Stimulated activated CD8-positive, alpha-beta memory T cell treated with anti-CD3 and anti-CD28 coated beads, Interleukin-15, amount 100 ng/mL, for 4 hours (primary cell): ENCODE measurements around the gene TAF5L.

Experiments
- DNase-seq, 2 donors: peaks; one replicate each; pipeline ENCODE4 v3.0.0-alpha.2; 2020; ENCODE audit warnings: low read depth in 2 of 2

TAF5L gene

DNA sequence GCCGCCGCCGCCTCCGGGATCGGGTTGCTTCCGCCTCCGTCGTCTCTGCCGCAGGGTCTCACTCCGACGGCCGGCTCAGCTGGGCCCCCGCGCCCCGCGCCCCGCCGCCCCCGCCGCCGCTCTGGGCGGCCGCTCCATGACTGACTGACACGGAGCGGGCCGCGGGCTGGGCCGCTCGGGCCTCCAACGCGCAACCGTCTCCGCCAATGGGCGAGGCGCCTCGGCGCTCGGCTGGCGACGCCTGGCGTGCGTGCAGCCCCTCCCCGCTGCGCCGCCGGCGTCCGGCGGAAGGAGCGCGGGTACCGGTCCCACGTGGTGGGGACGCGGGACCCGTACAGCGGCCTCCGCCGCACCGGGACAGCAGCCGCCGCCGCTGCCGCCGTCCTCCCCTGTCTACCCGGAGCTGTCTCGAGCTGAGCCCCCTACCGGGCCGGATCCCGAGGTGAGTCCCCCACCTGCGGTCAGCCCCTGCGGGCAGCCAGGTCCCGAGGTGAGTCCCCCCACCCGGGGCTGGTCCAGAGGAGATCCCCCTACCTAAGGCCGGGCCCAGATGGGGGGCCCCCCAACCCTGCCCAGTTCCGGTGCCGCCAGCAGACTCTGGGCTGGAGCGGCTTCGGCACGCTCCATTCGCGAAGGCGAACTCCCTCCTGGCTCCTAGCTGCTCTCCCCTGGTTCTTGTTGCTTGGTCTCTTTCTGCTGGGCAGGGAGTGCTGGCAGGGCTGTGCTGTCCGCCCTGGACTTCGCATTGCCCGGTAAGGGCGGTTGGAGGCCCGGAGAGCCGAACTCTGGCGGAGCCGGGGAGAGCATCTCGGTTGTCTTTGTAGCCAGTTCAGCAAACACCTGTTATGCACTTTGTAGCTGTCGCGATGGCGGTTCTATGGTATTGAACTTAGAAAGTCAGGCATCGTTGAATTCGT, at the start of gene TAF5L, which contains the start of gene URB2:
Gene TAF5L, minus strand, starts transcription at position 208 of the 917 bp plus-strand sequence. CDS start 11,640 bp downstream, outside the sequence.
Gene URB2, plus strand, starts transcription at position 333 of the 917 bp plus-strand sequence. CDS start 1,387 bp downstream, outside the sequence.
- peak; percentile 68 to 78 for DNase-seq

DNA sequence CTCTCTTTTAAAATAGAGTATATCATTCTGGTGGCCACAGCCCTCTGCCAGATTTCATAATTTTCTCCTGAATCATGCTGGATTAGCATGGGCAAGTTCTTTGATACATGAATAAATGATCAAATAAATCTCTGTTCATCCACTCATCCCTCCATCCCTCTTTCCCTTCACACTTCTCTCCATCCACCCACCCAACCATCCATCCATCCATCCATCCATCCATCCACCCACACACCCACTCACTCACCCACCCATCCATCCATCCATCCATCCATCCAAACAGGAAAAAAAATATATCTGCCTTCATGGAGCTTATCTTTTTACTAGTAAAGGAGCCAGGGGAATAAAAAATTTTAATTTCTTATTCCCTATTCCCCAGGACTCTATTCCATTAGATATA, 49.5 kb upstream of the TAF5L start:
- no peak for DNase-seq

DNA sequence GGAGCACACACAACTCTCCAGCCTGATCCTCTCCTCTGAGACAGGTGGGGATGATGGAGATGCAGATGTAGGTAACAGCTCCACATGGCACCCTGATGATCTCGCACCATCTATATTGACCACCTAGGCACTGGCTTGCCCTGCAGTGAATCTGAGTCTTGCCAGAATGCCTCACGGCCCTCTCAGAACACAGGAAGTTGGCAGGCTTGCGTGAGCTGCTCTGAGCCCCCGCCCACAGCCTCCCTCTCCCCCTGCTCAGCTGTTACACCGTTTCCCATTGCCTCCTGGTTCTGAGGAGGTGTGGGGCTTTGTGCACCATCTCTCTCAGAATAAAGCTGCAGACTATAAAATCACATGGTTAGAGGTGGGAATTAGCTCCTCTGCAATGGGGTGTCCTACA, 48.1 kb upstream of the TAF5L start:
- DNase-seq: no peak

GRCh38 chr1:229672246-229672645, 46.3 kb upstream of the TAF5L start:
- DNase-seq: no peak

DNA sequence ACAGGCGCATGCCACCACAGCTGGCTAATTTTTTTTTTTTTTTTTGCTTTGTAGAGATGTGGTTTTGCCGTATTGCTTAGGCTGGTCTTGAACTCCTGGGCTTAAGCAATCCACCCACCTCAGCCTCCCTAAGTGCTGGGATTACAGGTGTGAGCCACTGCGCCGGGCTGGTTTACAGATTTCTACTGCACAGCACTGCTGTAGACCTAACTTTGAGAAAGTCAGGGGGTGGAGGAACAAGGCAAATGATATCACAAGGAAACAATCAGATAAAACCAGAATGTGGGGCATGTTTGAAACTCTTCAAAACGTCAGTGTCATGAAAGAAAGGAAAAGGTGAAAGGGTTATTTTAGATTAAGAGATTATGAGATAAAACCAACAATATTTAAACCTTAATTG, 45.4 kb upstream of the TAF5L start:
- DNase-seq: no peak

GRCh38 chr1:229669333-229669732, 43.4 kb upstream of the TAF5L start:
- DNase-seq: no peak

GRCh38 chr1:229666585-229666984, 40.7 kb upstream of the TAF5L start:
- DNase-seq: no peak

DNA sequence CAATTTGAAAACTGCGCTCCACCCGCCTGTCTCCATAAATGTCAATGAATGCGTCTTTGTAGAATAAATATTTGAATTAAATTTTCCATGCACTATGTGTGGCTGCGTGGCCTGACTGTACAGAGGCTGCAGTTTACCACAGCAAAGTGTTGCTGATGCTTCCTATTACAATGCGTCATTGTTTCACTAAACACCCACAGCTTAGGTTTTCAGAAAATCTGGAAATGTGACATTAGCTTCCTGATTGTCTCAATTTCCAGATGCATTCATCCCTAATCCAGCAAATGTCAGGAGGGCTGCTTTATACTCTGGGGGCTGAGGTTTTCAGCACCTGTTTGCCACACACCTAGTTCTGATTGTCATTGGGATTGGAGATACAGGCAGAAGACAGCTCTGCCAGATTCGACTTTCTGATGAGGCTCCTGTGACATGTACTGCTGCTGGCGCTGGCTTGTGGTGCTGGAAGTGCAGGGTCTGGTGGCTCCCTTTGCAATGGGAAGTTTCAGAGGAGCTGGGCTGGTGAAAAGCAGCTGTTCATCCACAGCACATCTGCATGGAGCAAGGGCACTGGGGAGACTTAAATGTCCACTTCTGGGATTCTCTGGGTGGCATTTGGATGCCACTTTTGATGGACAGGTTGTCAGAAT, 40.1 kb upstream of the TAF5L start:
- no peak for DNase-seq

- peak; percentile 60 to 73 for DNase-seq
Observed at GRCh38 chr1:229664133-229664689, 38.3 kb upstream of the TAF5L start.

GRCh38 chr1:229661897-229662296, 36.0 kb upstream of the TAF5L start:
- no peak for DNase-seq

GRCh38 chr1:229661022-229661877, 35.3 kb upstream of the TAF5L start:
- DNase-seq: peak; percentile 20 to 26

- DNase-seq: no peak
Observed at GRCh38 chr1:229657993-229658755, 32.3 kb upstream of the TAF5L start.

- DNase-seq: no peak
Observed at GRCh38 chr1:229655781-229656180, 29.9 kb upstream of the TAF5L start.

DNA sequence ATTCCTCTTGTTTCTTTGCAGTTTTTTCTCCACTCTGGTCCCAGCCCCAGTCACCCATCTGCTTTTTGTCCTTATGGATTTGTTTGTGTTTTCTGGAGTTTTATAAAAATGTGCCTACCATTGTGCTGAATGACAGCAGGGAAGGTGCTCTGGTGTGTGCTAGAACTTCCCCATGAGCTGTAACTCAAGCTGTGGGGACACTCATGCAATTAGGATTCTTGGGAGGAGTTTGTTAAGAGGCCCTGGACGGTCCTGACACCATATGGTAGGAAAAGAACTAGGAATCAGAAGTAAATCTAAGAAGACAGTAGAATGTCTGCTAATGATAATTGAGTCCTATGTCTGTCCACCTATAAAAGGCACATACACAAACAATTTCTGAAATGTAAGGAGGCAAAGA, 27.5 kb upstream of the TAF5L start:
- no peak for DNase-seq

- DNase-seq: no peak
Observed at GRCh38 chr1:229651546-229651945, 25.6 kb upstream of the TAF5L start.

- DNase-seq: no peak
Observed at GRCh38 chr1:229650045-229650444, 24.1 kb upstream of the TAF5L start.

GRCh38 chr1:229648406-229648805, 22.5 kb upstream of the TAF5L start:
- no peak for DNase-seq

DNA sequence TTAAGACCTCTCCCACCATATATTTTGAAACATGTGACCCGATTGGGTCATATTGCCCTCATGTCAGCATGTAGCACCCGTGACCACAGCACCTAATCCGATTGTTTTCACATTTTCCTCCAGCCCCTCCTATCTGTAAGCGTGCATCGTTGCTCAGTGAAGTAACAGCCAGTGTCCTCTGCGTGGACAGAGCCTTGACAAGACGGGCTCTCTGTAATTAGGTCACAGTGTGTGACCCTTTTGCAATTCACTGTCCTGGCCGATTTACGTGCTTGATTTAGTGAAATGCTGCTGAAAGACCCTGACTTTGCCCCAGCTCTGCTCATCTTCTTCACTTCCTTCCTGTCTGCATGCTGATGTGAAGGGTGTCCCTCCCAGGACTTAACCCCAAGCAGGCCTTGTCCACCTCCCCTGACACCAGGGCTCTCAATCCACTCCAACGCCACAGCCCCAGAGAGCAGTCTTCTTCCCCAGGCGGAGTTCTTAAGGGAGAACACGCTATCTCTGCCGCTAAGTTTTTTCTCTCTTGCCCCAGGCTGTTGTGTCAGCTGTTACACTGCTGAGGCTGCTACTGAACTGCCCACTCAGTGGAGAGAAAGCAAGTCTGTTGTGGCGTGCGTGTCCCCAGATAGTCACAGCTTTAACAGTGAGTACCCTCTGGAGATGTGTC, 19.5 kb upstream of the TAF5L start:
- DNase-seq: no peak

DNA sequence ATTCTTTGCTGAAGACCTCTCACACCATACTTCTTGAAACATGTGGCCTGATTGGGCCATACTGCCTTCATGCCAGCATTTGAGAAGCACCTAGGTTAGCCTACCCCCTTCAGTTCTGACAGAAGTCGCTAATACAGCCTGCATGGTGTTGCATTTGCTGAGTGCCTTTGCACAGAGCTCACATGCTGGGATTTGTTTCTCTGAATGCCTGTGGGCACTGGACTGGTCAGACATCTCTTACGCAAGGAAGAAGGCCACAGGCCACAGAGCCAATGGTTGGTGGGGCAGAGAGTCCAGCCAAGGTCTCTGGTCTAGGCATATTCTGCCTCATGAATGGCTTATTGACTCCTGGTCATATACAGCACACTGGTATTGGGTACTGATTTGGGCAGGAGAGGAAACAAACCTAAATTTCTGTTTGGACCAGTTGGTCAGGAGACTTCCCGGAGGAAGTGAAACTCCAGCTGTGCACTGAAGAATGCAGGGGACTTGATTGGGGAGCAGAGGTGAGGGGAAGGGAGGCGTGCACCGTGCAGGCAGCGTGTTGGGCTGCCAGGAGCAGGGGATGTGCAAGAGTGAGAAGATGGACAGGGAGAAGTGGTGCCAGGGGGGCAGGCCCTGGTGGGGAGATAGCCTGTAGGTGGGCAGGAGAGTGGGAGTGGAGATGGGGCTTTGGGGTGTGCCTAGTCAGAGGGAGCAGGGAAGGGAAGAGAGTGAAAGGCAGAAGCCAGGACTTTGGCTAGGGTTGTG, 18.2 kb upstream of the TAF5L start:
- no peak for DNase-seq

DNA sequence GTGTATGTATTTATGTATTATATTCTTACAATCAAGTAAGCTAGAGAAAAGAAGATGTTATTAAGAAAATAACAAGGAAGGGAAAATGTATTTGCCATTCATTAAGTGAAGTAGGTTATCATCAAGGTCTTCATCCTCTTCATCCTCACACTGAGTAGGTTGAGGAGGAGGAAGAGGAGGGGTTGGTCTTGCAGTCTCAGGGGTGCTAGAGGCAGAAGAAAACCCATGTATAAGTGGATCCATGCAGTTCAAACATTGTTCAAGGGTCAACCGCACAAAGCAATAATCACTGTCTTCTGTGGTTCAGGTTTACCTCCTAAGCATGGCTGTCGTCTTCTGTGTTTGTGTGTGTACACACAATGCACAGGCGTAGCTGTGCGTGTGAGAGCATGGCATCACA, 17.0 kb upstream of the TAF5L start:
- DNase-seq: no peak
